Ovary (tissue), 9 donors: ENCODE measurements around the gene DDX56. TPM values are rescaled to one million over a fixed set of nuclear protein-coding genes. Genes with fewer than 3 reads are reported as not detected.
"Not testable (repeated sequence)": the region's sequence is repeated elsewhere in the genome, so short reads cannot be mapped to it uniquely, and the experiment has no call there.

Experiments
- DNase-seq, 5 donors: peaks; one replicate each; pipeline ENCODE4 v3.0.0-alpha.2; 2019 to 2020
- H3K27ac ChIP-seq, 2 donors: fragments of 200-600 bp; one replicate each; pipeline versions ENCODE4 v1.5.1 to v1.8.0; 2019 to 2022
- H3K27me3 ChIP-seq: fragments of 200-600 bp; one replicate; pipeline ENCODE4 v1.8.0; 2022
- H3K36me3 ChIP-seq: fragments of 200-600 bp; sonication (generic); one replicate; pipeline ENCODE4 v1.5.1; 2019
- H3K4me1 ChIP-seq: one replicate; pipeline ENCODE4 v1.8.1; 2013; ENCODE audit warnings: mild to moderate bottlenecking, moderate library complexity; ENCODE audit not compliant: insufficient read depth
- H3K4me3 ChIP-seq: fragments of 200-600 bp; sonication (generic); one replicate; pipeline ENCODE4 v1.5.1; 2017
- H3K9me3 ChIP-seq, 2 donors: fragments of 200-600 bp in 1 of 2; sonication (generic) in 1 of 2; one replicate each; pipeline versions ENCODE4 v1.5.1 to v1.8.1; 2013 to 2019; ENCODE audit warnings: mild to moderate bottlenecking in 1 of 2, moderate library complexity in 1 of 2
- CTCF ChIP-seq, 3 donors: fragments of 450-650 bp in 2 of 3; fragments of 200-600 bp in 1 of 3; IDR thresholded peaks; one replicate each; pipeline versions ENCODE4 v1.5.1 to v1.8.0; 2016 to 2022; ENCODE audit warnings: antibody characterized with exemption in 3 of 3, mild to moderate bottlenecking in 1 of 3
- EP300 ChIP-seq: sonication (generic); formaldehyde crosslinking; IDR thresholded peaks from one replicate; pipeline ENCODE4 v1.6.1; 2017; ENCODE audit warnings: antibody characterized with exemption
- POLR2A ChIP-seq: fragments of 450-650 bp; IDR thresholded peaks from one replicate; pipeline ENCODE4 v1.6.1; 2017; ENCODE audit warnings: antibody characterized with exemption, mild to moderate bottlenecking, moderate library complexity
- WGBS, 3 donors: extraction: QIAGEN DNeasy Blood & Tissue Kit in 1 of 3; methylation state at CpG; one replicate each; pipeline versions ENCODE4 v1.1.5 to v1.1.7; 2013 to 2017; 5-methylcytosine and 5-hydroxymethylcytosine counted together
- intact Hi-C, 4 donors: fragments of 100-400 bp; cut with DNase I; formaldehyde crosslinking; loops; one replicate each; pipeline versions ENCODE4 v1.11.0 to v1.15.1; 2022 to 2023
- polyA plus RNA-seq, 2 donors: library from polyadenylated mRNA; stranded (reverse); fragments of 200-250 nt in 1 of 2; fragments of 350-450 nt in 1 of 2; fragmentation: Illumina TruSeq in 1 of 2; extraction: RNeasy Lipid Tissue Mini Kit (QIAGEN cat#74804) in 1 of 2; gene quantifications; one replicate each; pipeline ENCODE4 v1.2.3, GENCODE V29; 2013 to 2014
- total RNA-seq, 7 donors: library from RNA; depleted of rRNA in 2 of 7; stranded (reverse); fragments of >200 nt in 2 of 7; fragmentation: NEBNext Ultra II Directional in 3 of 7; extraction: Animal tissue kit (Norgen Biotek cat#: 25700) in 3 of 7; gene quantifications; one replicate each; pipeline versions ENCODE4 v1.1.0 to v1.2.4, GENCODE V29; 2016 to 2023
- donor health status: DM: no; HTN: no; CAD: no; lungs with moderate emphysema.
- donor health status: DM: no; HTN: no; CAD: no.
- donor health status: Bipolar disorder and iron deficiency.
- donor health status: DM: yes; HTN: yes; CAD: no.
- donor health status: DM: no; HTN: no; CAD: no.
- donor health status: DM: yes; HTN: yes; CAD: no.

Gene DDX56
- total and polyA plus RNA-seq, 9 donors: 33.6 to 78.4 (median 51.5) TPM

DNA sequence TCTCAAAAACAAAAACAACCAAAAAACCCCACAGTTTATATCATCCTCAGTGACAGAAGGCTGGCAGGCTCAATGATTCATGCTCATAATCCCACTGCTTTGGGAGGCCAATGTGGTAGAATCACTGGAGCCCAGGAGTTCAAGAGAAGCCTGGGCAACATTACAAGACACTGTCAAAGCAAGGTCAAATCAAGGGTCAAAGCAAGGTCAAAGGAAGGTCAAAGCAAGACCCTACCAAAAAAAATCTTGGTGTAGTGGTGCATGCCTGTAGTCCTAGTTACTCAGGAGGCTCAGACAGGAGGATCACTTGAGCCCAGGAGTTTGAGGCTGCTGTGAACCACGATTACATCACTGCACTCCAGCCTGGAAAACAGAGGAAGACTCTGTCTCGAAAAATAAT is 18.4 kb downstream of the DDX56 start:
- no peaks in the 10 kb centered on the region for H3K4me1 ChIP-seq
- intact Hi-C loops: no loop called here
- H3K36me3 ChIP-seq: no peaks in the 10 kb centered on the region
- no peak overlapping the region for H3K4me3 ChIP-seq
- no peak for DNase-seq
- TF ChIP-seq CTCF (IDR thresholded peaks at IDR 0.05): no peak
- TF ChIP-seq EP300: no peak
- TF ChIP-seq POLR2A: no peak
- no peak overlapping the region for H3K27ac ChIP-seq
- no peaks in the 10 kb centered on the region for H3K27me3 ChIP-seq
- H3K9me3 ChIP-seq: no peaks in the 10 kb centered on the region
- 43 to 68% (median 43%) methylated on average over 2 of the region's 2 CpGs for WGBS, 3 donors

- H3K9me3 ChIP-seq, H3K4me1 ChIP-seq, H3K27ac ChIP-seq, intact Hi-C loops, H3K4me3 ChIP-seq, H3K36me3 ChIP-seq, DNase-seq, H3K27me3 ChIP-seq: not testable (repeated sequence)
- WGBS, 3 donors: 45 to 73% (median 52%) methylated on average over 3 of the region's 3 CpGs
Measured at GRCh38 chr7:44552473-44553005, 21.2 kb downstream of the DDX56 start.

GRCh38 chr7:44549457-44549856 is 24.3 kb downstream of the DDX56 start:
- H3K9me3 ChIP-seq: no peaks in the 10 kb centered on the region
- WGBS, 3 donors: 63 to 75% (median 71%) methylated on average over 3 of the region's 3 CpGs
- no peak overlapping the region for H3K4me3 ChIP-seq

GRCh38 chr7:44548893-44549292 is 24.8 kb downstream of the DDX56 start:
- TF ChIP-seq POLR2A (no peak), EP300 (no peak), CTCF (IDR thresholded peaks at IDR 0.05) (no peak)
- Histone ChIP-seq H3K9me3 (no peaks in the 10 kb centered on the region), H3K4me3 (no peak overlapping the region), H3K27me3 (no peaks in the 10 kb centered on the region), H3K27ac (no peak overlapping the region), H3K4me1 (no peaks in the 10 kb centered on the region), H3K36me3 (no peaks in the 10 kb centered on the region)
- DNase-seq: no peak
- WGBS, 3 donors: 85 to 91% (median 88%) methylated on average over 3 of the region's 3 CpGs
- intact Hi-C loops: no loop called here

More at GRCh38 chr7:44549457-44549856, 24.3 kb downstream of the DDX56 start:
- no peaks in the 10 kb centered on the region for H3K27me3 ChIP-seq
- H3K36me3 ChIP-seq: no peaks in the 10 kb centered on the region
- no peak overlapping the region for H3K27ac ChIP-seq
- intact Hi-C loops: no loop called here
- no peak for TF ChIP-seq POLR2A
- TF ChIP-seq CTCF (IDR thresholded peaks at IDR 0.05): no peak
- TF ChIP-seq EP300: no peak
- no peaks in the 10 kb centered on the region for H3K4me1 ChIP-seq
- DNase-seq: no peak

DNA sequence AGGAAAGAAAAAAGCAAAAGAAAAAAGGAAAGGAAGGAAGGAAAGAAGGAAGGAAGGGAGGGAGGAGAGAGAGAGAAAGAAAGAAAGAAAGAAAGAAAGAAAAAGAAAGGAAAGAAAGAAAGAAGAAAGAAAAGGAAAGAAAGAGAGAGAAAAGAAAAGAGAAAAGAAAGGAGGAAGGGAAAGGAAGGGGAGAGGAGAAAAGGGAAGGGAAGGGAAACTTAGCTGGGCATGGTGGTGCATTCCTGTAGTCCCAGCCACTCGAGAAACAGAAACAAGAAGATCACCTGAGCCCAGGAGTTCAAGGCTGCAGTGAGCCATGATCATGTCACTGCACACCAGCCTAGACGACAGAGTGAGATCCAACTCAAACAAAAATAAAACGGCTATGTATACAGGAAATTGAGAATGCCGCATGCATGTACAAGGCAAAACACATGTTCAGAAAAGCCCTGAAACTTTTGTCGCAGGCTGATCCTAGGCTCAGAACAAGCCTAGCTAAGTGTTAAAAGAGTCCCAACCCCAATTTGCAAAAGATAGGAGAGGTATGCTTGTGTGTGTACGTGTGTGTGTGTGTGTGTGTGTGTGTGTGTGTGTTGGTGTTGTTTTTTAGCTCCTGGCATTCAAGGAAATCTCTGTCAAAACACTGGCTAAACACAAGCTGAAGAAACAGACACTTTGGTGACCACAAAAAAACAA is 26.0 kb downstream of the DDX56 start:
- no peak overlapping the region for H3K4me3 ChIP-seq
- no peaks in the 10 kb centered on the region for H3K27me3 ChIP-seq
- no peak for TF ChIP-seq CTCF (IDR thresholded peaks at IDR 0.05)
- no peak for TF ChIP-seq EP300
- intact Hi-C loops: no loop called here
- H3K27ac ChIP-seq: no peak overlapping the region
- no peaks in the 10 kb centered on the region for H3K36me3 ChIP-seq
- H3K9me3 ChIP-seq: no peaks in the 10 kb centered on the region
- WGBS, 3 donors: 10 to 31% (median 23%) methylated on average over 6 of the region's 6 CpGs
- H3K4me1 ChIP-seq: no peaks in the 10 kb centered on the region
- no peak for DNase-seq
